Inflammatory macrophage treated with lipopolysaccharide for 4 hours (primary cell): Measurements from ENCODE around the gene IFNG-AS1.

ENCODE experiments used
- DNase-seq: peaks from one replicate; pipeline ENCODE4 v3.0.0-alpha.2; 2020

The IFNG-AS1 gene

GRCh38 chr12:67996347-67996746, 7.1 kb downstream of the IFNG-AS1 start:
- DNase-seq = no peak

GRCh38 chr12:67998379-67998778, 9.1 kb downstream of the IFNG-AS1 start:
- DNase-seq = no peak

DNA sequence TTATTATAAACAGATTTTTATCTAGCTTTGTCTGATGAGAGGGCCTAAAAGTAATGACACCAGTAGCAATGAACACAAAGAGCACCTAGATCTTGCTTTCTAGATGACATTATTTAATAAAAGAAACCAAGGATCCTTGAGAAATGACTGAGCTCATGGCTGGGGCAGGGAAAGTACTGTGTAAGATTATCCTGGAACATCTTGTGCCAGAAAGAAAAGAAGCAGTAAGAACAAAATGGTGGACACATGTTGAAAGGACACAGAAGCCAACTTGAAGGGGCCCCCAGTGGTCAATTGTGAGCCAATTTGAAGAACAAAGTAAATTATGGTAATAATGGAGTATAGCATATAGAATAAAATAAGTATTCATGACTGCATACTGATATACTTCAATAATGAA, 10.0 kb downstream of the IFNG-AS1 start:
- no peak for DNase-seq

GRCh38 chr12:68001486-68002466, 12.5 kb downstream of the IFNG-AS1 start:
- DNase-seq = no peak

DNA sequence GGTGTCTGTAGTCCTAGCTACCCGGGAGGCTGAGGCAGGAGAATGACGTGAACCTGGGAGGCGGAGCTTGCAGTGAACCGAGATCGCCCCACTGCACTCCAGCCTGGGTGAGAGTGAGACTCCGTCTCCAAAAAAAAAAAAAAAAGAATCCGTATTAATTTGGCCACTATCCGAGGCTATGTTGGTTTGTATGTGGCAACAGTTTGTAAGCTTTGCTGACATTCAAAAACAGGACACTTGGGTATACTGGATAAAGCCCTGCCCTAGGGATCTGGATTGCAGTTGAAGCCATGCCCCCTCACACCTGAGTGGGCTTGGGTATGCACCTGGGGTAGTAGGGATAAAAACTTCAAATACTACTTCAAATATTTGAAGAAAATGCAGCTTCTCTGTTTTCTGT, 14.5 kb downstream of the IFNG-AS1 start:
- DNase-seq = no peak

DNA sequence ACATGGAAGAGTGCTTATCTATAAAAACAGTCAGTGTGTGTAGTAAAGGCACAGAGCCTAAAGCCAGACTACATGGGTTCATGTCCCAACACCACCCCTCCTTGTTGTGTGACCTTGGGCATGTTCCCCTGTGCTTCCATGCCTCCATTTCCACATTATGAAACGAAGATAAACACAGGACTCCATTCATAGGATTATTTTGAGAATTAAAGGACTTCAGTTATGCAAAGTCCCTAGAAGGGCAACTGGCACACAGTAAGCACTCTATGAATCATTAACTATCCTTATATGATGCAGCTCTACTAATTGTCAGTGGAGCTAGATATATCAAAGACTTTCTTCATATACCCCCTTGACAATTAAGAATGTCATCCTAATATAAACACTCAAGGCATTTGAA, 17.8 kb downstream of the IFNG-AS1 start:
- no peak for DNase-seq

- peak; percentile 14 for DNase-seq
Observed at GRCh38 chr12:68007466-68007865, 18.2 kb downstream of the IFNG-AS1 start.

DNA sequence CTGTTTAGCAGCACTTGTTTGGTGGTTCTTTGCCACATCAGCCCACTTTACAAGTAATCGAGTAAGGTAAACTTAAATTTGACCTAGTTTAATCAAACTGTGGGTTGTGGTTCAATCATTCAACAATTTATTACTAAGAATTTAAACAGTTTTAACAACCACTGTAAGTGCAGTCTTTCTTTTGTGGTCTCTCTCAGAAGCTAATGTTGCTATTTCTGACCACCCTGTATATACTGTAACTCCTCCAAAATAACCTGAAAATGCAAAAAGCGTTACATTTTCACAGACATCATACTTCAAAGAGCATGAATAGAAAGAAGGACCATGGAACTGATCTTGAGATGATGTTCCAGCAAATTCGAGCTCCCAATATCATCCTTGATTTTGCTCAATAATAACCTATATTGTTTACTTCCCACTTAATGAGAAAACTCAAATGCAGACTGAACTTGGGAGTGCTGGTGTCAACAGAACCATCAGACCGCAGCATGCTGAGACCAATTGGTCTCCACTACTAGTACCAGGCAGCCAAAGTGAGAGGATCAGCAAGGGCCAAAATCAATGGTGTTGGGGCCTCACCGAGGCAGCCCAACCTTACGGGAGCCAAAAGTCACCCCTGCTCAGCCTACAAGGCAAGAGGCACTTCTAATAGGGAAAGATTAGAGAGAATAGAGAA, 22.1 kb downstream of the IFNG-AS1 start:
- no peak for DNase-seq

- no peak for DNase-seq
Observed at GRCh38 chr12:68011882-68012207, 22.6 kb downstream of the IFNG-AS1 start.

DNA sequence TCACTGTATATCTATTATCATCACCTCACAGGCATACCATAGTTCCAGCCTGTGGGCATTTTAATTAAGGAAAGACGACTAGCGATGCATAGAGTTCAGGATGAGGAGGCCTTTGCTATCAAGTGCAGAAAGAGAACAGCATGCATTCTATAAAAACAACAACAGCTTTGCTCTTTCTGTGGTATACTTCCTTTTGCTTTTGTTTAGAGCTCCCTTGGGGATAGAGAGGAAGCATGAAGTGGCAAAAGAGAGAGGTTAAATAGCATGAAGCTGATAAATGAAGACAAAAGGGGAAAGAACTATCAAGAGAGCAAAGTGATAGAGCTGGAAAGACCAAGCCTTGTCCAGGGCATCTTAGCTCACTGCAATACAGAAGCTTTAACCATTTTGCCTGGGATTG, 23.5 kb downstream of the IFNG-AS1 start:
- no peak for DNase-seq

GRCh38 chr12:68013181-68013580, 23.9 kb downstream of the IFNG-AS1 start:
- no peak for DNase-seq

- no peak for DNase-seq
Observed at GRCh38 chr12:68016136-68016535, 26.9 kb downstream of the IFNG-AS1 start.

DNA sequence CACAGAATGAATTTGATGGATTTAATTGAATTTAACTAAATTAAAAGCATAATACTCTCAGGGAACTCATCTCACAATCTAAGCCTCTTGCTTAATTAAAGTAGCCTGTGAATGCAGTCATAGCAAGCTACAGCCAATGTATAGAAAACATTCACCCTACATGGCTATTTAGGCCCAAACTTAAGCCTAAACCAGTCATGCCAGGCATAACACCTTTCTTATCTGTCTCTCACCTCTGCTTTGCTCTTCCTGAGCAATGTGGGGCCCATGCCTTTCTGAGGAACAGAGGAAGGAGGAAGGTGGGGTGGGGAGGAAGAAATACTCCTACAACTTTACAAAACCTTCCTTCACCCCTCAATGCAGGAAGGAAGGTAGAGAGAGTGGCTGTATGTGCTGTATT, 29.1 kb downstream of the IFNG-AS1 start:
- DNase-seq = no peak

- no peak for DNase-seq
Observed at GRCh38 chr12:68020049-68020448, 30.8 kb downstream of the IFNG-AS1 start.

DNA sequence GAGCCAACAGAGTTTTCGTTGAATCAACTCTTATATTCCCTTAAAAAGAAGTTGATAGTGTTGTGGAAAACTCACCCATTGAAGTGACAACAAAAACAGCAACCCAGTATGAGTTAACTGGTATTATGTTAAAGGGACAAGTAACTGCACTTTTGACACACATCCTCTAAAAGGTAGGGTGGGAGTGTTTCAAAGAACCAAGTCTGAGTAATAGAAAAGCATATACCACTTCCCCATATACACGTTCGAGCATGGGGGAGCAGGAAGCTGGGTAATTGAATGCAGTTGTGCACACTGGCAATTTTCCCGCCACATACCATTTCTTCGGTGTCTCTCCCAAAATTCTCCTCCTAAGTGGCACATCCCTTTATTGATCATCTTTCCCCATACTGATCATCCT, 31.5 kb downstream of the IFNG-AS1 start:
- DNase-seq = no peak

- DNase-seq = no peak
Observed at GRCh38 chr12:68028647-68029046, 39.4 kb downstream of the IFNG-AS1 start.

- DNase-seq = no peak
Observed at GRCh38 chr12:68030248-68030647, 41.0 kb downstream of the IFNG-AS1 start.

GRCh38 chr12:68031174-68031573, 41.9 kb downstream of the IFNG-AS1 start:
- DNase-seq = no peak

DNA sequence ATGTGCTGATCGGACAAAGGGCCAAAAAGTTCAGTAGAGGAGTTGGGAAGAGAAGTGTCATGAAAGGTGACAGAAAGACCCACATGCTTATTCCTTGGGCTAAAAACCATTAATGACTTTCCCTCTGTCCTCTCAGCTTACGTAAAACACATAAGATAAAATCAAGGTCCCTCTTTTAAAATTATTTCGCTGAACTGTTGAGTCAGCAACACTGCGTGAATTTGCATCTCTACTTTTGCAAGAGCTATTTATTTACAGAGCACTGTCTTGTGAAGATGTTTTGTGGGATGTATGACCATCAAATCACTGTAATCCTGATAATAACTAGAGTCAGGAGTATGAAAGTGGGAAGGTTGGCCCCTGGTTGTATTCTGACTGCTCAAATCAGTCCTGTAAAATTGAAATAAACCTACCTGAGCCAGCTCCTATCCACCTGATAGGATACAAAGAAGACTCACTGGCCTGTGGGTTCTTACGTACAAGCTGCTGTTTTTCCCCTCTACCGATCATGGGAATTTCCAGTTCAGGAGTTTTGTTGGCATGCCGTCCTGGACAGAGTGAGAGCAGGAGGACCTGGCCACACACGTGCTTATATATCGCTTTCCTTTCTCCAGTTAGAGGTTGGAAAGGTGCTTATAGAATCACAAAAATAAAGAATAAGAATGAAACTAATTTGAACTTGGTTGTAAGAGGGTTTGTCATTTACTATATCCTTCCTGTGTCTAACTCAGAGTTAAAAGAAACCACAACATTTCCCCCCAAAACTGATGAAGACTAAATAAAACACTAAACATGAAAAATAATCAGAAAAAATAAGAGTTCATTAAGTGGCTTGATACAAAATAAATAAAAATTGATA, 42.9 kb downstream of the IFNG-AS1 start:
- no peak for DNase-seq

GRCh38 chr12:68034567-68034966, 45.3 kb downstream of the IFNG-AS1 start:
- DNase-seq = peak; percentile 7

DNA sequence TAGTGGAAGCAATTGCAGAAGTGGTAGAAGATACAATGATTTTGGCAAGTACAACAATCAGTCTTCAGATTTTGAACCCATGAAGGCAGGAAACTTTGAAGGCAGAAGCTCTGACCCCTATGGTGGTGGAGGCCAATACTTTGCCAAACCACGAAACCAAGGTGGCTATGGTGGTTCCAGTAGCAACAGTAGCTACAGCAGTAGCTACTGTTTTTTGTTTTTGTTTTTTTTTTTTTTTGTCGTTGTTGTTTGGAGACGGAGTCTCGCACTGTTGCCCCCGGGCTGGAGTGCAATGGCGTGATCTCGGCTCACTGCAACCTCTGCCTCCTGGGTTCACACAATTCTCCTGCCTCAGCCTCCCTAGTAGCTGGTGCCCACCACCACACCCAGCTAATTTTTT, 47.4 kb downstream of the IFNG-AS1 start:
- no peak for DNase-seq

DNA sequence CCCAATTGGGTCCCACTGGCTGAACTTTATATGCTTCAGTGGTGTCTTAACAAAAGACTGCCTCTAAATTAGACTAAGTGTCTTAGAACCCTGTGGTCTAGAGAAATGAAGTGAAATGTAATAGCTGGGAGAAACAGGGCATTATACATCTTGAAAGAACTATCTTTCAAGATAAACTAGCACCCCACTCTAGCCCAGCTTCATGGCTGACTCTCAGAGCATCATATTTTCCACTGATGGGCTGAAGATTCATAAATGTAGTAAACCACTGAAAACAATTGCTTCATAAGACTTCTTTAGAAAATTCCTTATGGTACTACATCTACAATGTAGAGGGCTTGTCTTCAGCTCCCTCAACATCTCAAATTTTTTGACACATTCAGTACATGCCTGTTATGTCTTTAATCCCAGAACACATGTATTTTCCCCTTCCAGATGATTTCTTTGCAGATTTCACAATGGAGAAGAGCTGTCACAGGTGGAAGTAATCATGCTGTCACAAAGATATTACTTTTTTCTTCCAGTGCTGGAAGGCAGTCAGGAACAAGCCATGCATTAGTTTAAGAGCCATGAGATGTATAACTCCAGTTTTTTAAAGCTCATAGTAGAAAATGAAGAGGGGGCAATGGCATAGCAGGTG, 48.5 kb downstream of the IFNG-AS1 start:
- DNase-seq = no peak

DNA sequence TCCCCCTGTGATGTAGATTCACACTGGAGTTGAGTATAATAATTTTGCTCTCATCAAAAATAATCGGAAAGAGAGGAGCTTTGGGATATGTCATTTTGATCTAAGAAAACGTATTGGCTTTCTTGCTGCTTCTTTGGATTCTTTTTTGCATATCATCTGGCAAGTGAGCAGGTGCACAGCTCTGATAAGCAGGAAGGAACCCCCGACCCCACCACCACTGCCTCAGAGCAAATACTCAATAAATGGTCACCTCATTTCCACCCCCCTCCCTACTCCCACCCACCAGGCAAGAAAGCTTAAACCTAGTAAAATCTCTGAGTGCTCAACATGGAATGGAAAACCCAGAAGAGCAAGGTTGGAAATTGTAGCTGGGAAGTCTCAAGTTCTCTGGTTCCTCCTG, 49.4 kb downstream of the IFNG-AS1 start:
- no peak for DNase-seq
